BLaER1 (cell line): ENCODE measurements around the gene GLOD4.
A peak's percentile ranks its signal among the peaks of the same experiment; 100 is the strongest.
"Not testable (repeated sequence)": the region's sequence is repeated elsewhere in the genome, so short reads cannot be mapped to it uniquely, and the experiment has no call there.

Experiments
- H3K27ac ChIP-seq: shearing (Covaris generic); formaldehyde crosslinking; 2 replicates; pipeline ENCODE4 v1.8.1; 2022
- H3K27me3 ChIP-seq: shearing (Covaris generic); formaldehyde crosslinking; 2 replicates; pipeline ENCODE4 v1.8.1; 2022
- H3K36me3 ChIP-seq: shearing (Covaris generic); formaldehyde crosslinking; 2 replicates; pipeline ENCODE4 v1.8.1; 2022
- H3K4me1 ChIP-seq: shearing (Covaris generic); formaldehyde crosslinking; 2 replicates; pipeline ENCODE4 v1.8.1; 2022
- H3K4me2 ChIP-seq: shearing (Covaris generic); formaldehyde crosslinking; 2 replicates; pipeline ENCODE4 v1.8.1; 2022
- H3K4me3 ChIP-seq: shearing (Covaris generic); formaldehyde crosslinking; 2 replicates; pipeline ENCODE4 v1.8.1; 2022
- H3K9ac ChIP-seq: shearing (Covaris generic); formaldehyde crosslinking; 2 replicates; pipeline ENCODE4 v1.8.1; 2022
- H3K9me3 ChIP-seq: shearing (Covaris generic); formaldehyde crosslinking; 2 replicates; pipeline ENCODE4 v1.8.1; 2022
- H4K20me1 ChIP-seq: shearing (Covaris generic); formaldehyde crosslinking; 2 replicates; pipeline ENCODE4 v1.8.1; 2022
- Cebpa-rat ChIP-seq: shearing (Covaris generic); IDR thresholded peaks from 2 replicates; pipeline ENCODE4 v1.8.1; 2022

Gene GLOD4

GRCh38 chr17:796609-797008 lies 14.5 kb upstream of the GLOD4 start:
- Histone ChIP-seq H3K27me3 (no peaks in the 10 kb centered on the region), H4K20me1 (peaks cover 11% of the 10 kb centered on the region; the same call in 1 of the 2 replicates), H3K27ac (peak overlapping the region; percentile 97), H3K4me1 (peaks cover 80% of the 10 kb centered on the region), H3K4me3 (no peak overlapping the region), H3K36me3 (peaks cover 48% of the 10 kb centered on the region), H3K9ac (peak overlapping the region; percentile 31), H3K9me3 (no peaks in the 10 kb centered on the region), H3K4me2 (peak overlapping the region; percentile 98)
- no peak for TF ChIP-seq Cebpa-rat

- H3K36me3 ChIP-seq: peaks cover 56% of the 10 kb centered on the region
- no peaks in the 10 kb centered on the region for H3K9me3 ChIP-seq
- peak overlapping the region; percentile 98 for H3K4me2 ChIP-seq
- peaks cover 18% of the 10 kb centered on the region; the same call in 1 of the 2 replicates for H4K20me1 ChIP-seq
- H3K4me1 ChIP-seq: peaks cover 78% of the 10 kb centered on the region
- H3K27me3 ChIP-seq: no peaks in the 10 kb centered on the region
- peak overlapping the region; percentile 20 for H3K9ac ChIP-seq
- H3K27ac ChIP-seq: peak overlapping the region; percentile 64
- no peak for TF ChIP-seq Cebpa-rat
- no peak overlapping the region for H3K4me3 ChIP-seq
Measured at GRCh38 chr17:795721-796120, 13.6 kb upstream of the GLOD4 start.

- Histone ChIP-seq H3K4me1 (peaks cover 73% of the 10 kb centered on the region), H3K9ac (peak overlapping the region; percentile 20), H3K9me3 (no peaks in the 10 kb centered on the region), H3K36me3 (peaks cover 55% of the 10 kb centered on the region), H3K4me2 (peak overlapping the region; percentile 98), H3K27ac (peak overlapping the region; percentile 64), H3K4me3 (0 out of 2 replicates have a peak overlapping the region, but pooled peaks have one; percentile 14), H4K20me1 (peaks cover 19% of the 10 kb centered on the region; the same call in 1 of the 2 replicates), H3K27me3 (no peaks in the 10 kb centered on the region)
- no peak for TF ChIP-seq Cebpa-rat
Measured at GRCh38 chr17:795276-795675, 13.2 kb upstream of the GLOD4 start.

GRCh38 chr17:794876-795275 lies 12.8 kb upstream of the GLOD4 start:
- H3K36me3 ChIP-seq: peaks cover 55% of the 10 kb centered on the region
- peaks cover 23% of the 10 kb centered on the region; the same call in 1 of the 2 replicates for H4K20me1 ChIP-seq
- no peaks in the 10 kb centered on the region for H3K9me3 ChIP-seq
- TF ChIP-seq Cebpa-rat: no peak
- peak overlapping the region; percentile 20 for H3K9ac ChIP-seq
- peak overlapping the region; percentile 98 for H3K4me2 ChIP-seq
- peak overlapping the region; percentile 64 for H3K27ac ChIP-seq
- no peaks in the 10 kb centered on the region for H3K27me3 ChIP-seq
- 0 out of 2 replicates have a peak overlapping the region, but pooled peaks have one; percentile 14 for H3K4me3 ChIP-seq
- peaks cover 69% of the 10 kb centered on the region for H3K4me1 ChIP-seq

- H3K27ac ChIP-seq: no peak overlapping the region
- peaks cover 41% of the 10 kb centered on the region for H4K20me1 ChIP-seq
- no peak overlapping the region for H3K9ac ChIP-seq
- no peaks in the 10 kb centered on the region for H3K9me3 ChIP-seq
- H3K4me1 ChIP-seq: peaks cover 43% of the 10 kb centered on the region
- H3K36me3 ChIP-seq: peaks cover 71% of the 10 kb centered on the region
- TF ChIP-seq Cebpa-rat: no peak
- no peak overlapping the region for H3K4me3 ChIP-seq
- H3K27me3 ChIP-seq: no peaks in the 10 kb centered on the region
- no peak overlapping the region for H3K4me2 ChIP-seq
Measured at GRCh38 chr17:792277-792676, 10.2 kb upstream of the GLOD4 start.

- Histone ChIP-seq H3K9me3 (no peaks in the 10 kb centered on the region), H3K36me3 (peaks cover 71% of the 10 kb centered on the region), H4K20me1 (peaks cover 45% of the 10 kb centered on the region), H3K27ac (no peak overlapping the region), H3K4me2 (no peak overlapping the region), H3K4me3 (no peak overlapping the region), H3K4me1 (peaks cover 39% of the 10 kb centered on the region), H3K27me3 (no peaks in the 10 kb centered on the region), H3K9ac (no peak overlapping the region)
- no peak for TF ChIP-seq Cebpa-rat
Measured at GRCh38 chr17:791829-792228, 9.7 kb upstream of the GLOD4 start.

- not testable (repeated sequence) for H3K4me2 ChIP-seq
Measured at GRCh38 chr17:790874-791247, 8.8 kb upstream of the GLOD4 start.

GRCh38 chr17:789931-790873 lies 8.1 kb upstream of the GLOD4 start:
- not testable (repeated sequence) for H3K27me3 ChIP-seq, H3K4me3 ChIP-seq, H3K9me3 ChIP-seq, H3K4me2 ChIP-seq, H3K9ac ChIP-seq, H3K27ac ChIP-seq
- Histone ChIP-seq H3K36me3 (peaks cover 72% of the 10 kb centered on the region), H3K4me1 (peaks cover 23% of the 10 kb centered on the region), H4K20me1 (peaks cover 61% of the 10 kb centered on the region)

More at GRCh38 chr17:790874-791247, 8.8 kb upstream of the GLOD4 start:
- not testable (repeated sequence) for H3K9ac ChIP-seq, H3K27ac ChIP-seq, H3K27me3 ChIP-seq, H3K4me3 ChIP-seq, H3K9me3 ChIP-seq
- Histone ChIP-seq H4K20me1 (peaks cover 55% of the 10 kb centered on the region), H3K4me1 (peaks cover 29% of the 10 kb centered on the region), H3K36me3 (peaks cover 71% of the 10 kb centered on the region)

GRCh38 chr17:789160-789840 lies 7.2 kb upstream of the GLOD4 start:
- H3K4me2 ChIP-seq: no peak overlapping the region
- TF ChIP-seq Cebpa-rat: no peak
- H3K27ac ChIP-seq: no peak overlapping the region
- no peak overlapping the region for H3K4me3 ChIP-seq
- H4K20me1 ChIP-seq: peaks cover 67% of the 10 kb centered on the region
- H3K9ac ChIP-seq: no peak overlapping the region
- H3K27me3 ChIP-seq: no peaks in the 10 kb centered on the region
- H3K9me3 ChIP-seq: no peaks in the 10 kb centered on the region
- H3K36me3 ChIP-seq: peaks cover 78% of the 10 kb centered on the region
- H3K4me1 ChIP-seq: peaks cover 22% of the 10 kb centered on the region

GRCh38 chr17:788551-788950 lies 6.5 kb upstream of the GLOD4 start:
- peaks cover 22% of the 10 kb centered on the region for H3K4me1 ChIP-seq
- no peaks in the 10 kb centered on the region for H3K27me3 ChIP-seq
- H3K36me3 ChIP-seq: peaks cover 82% of the 10 kb centered on the region
- H4K20me1 ChIP-seq: peaks cover 70% of the 10 kb centered on the region
- no peak overlapping the region for H3K27ac ChIP-seq
- no peak for TF ChIP-seq Cebpa-rat
- H3K9me3 ChIP-seq: no peaks in the 10 kb centered on the region
- no peak overlapping the region for H3K4me3 ChIP-seq
- H3K4me2 ChIP-seq: no peak overlapping the region
- no peak overlapping the region for H3K9ac ChIP-seq
